22Rv1 (cell line): Measurements from ENCODE around the gene CAPZA1.

Source experiments
- H3K27ac ChIP-seq: fragments of 450-650 bp; 2 replicates; pipeline ENCODE4 v1.5.1; 2017
- CTCF ChIP-seq: fragments of 450-650 bp; IDR thresholded peaks from 2 replicates; pipeline ENCODE4 v1.5.1; 2017; ENCODE audit warnings: mild to moderate bottlenecking
- ZFX ChIP-seq: fragments of 450-650 bp; IDR thresholded peaks from 2 replicates; pipeline ENCODE4 v1.6.1; 2017; ENCODE audit warnings: antibody characterized with exemption, borderline replicate concordance

Gene CAPZA1

DNA sequence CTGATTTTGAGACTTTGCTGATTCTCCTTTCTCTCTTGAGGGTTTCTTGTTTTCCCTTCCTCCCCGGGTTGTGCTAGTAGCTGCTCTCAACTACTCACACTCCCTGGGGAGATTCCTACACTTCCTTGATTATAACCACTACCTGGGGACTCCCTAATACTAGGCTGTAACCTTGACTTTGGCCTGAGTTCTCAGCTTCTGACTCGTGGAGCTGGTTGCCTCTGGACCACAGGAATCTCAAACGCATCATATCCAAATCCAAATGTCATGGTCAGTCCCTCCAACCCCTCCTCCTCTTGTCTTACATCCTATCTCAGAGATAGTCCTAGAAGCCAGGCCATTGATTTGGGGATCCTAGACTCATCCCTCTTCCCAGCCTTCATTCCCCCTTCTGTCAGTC lies 66.8 kb downstream of the CAPZA1 start:
- H3K27ac ChIP-seq: peak overlapping the region; percentile 31; the same call in 1 of the 2 replicates
- no peak for TF ChIP-seq ZFX
- no peak for TF ChIP-seq CTCF

DNA sequence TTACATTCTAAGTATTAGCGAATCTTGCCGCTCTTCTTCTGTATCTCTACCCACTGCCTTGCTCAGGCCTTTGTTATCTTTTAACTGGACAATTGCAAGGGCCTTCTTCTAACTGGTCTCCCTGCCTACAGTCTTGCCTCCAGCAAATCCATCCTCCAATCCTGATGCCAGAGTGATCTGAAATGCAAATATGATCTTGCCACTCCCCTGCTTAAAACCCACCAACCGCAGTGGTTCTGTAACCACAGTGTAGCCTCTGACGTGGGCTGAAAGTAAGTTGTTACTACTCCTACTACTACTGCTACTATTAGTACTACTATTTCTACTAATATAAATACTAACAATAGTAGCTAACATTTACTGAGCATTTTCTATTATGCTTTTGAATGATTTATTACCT lies 67.2 kb downstream of the CAPZA1 start:
- TF ChIP-seq CTCF (no peak), ZFX (no peak)
- H3K27ac ChIP-seq: peak overlapping the region; percentile 31; the same call in 1 of the 2 replicates

- TF ChIP-seq CTCF (no peak), ZFX (no peak)
- H3K27ac ChIP-seq: peak overlapping the region; percentile 31; the same call in 1 of the 2 replicates
Observed at GRCh38 chr1:112687361-112687760, 67.7 kb downstream of the CAPZA1 start.

DNA sequence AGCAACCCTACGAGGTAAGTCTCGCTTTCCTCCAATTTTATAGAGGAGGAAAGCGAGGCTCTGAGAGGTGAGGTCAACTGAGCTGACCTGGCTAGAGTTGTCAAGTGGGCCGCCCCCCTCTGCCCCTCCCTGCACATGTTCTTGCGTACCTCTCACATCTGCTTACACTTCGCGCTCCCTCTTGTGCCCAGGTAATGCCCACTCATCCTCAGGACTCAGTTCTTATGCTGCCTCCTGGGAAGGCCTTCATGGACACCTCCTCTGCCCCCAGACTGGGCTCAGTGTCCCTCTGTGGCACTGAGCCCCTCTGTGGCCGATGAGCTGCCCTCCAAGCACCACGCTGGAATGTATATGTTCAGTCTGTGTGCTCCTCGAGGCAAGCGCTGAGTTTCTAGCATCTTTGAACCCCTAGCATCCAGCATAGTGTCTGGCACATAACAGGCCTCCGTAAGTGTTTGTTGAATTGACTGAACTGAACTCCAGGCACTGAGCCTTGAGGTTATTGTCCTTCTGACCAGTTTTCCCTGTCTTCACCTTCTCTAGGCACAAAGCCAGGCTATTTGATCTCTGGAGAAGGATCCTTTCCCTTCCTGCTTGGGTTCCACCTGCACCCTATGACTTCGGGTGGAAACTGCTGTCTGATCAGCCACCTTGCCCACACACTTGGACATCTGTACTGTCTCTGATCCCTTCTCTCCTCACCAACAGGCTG lies 68.3 kb downstream of the CAPZA1 start:
- no peak for TF ChIP-seq CTCF
- no peak for TF ChIP-seq ZFX

DNA sequence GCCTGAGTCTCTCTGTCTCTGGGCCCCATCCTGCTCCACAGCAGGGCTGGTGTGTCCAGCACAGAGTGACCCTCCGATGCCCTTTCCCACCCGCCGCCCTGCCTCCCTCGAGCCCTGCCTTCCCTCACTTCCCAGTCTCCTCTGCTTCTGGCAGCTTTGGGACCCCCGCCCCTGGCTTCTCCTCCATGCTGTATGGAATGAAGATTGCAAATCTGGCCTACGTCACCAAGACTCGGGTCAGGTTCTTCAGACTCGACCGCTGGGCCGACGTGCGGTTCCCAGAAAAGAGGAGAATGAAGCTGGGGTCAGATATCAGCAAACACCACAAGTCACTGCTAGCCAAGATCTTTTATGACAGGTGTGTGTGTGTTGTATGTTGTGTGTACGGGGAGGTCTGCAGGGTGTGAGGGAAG lies 69.2 kb downstream of the CAPZA1 start:
- TF ChIP-seq ZFX (no peak), CTCF (no peak)
- H3K27ac ChIP-seq: peak overlapping the region; percentile 31; the same call in 1 of the 2 replicates

More for the DNA sequence above, 68.3 kb downstream of the CAPZA1 start:
- peak overlapping the region; percentile 31 for H3K27ac ChIP-seq

GRCh38 chr1:112689196-112689841 lies 69.7 kb downstream of the CAPZA1 start:
- no peak overlapping the region for H3K27ac ChIP-seq
- TF ChIP-seq CTCF (no peak), ZFX (no peak)

GRCh38 chr1:112689842-112690237 lies 70.2 kb downstream of the CAPZA1 start:
- no peak overlapping the region for H3K27ac ChIP-seq
- TF ChIP-seq CTCF (no peak), ZFX (no peak)
